HL-60/S4 (cell line): ENCODE results near the gene APOOL.
"Not testable (repeated sequence)": the region's sequence is repeated elsewhere in the genome, so short reads cannot be mapped to it uniquely, and the experiment has no call there.

Experiments
- in situ Hi-C: fragments of 300-500 bp; cut with MboI; formaldehyde crosslinking; loops from 2 replicates; pipeline ENCODE4 v1.14.3; 2022; ENCODE audit warnings: low sequenced_read_pairs

The APOOL gene, protein sequence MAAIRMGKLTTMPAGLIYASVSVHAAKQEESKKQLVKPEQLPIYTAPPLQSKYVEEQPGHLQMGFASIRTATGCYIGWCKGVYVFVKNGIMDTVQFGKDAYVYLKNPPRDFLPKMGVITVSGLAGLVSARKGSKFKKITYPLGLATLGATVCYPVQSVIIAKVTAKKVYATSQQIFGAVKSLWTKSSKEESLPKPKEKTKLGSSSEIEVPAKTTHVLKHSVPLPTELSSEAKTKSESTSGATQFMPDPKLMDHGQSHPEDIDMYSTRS

GRCh38 chrX:85003655-85004244 is at the start of gene APOOL:
APOOL (plus strand) TSS chrX:85003877; CDS start chrX:85003913, 36 bp downstream.
- in situ Hi-C loops: no loop called here

DNA sequence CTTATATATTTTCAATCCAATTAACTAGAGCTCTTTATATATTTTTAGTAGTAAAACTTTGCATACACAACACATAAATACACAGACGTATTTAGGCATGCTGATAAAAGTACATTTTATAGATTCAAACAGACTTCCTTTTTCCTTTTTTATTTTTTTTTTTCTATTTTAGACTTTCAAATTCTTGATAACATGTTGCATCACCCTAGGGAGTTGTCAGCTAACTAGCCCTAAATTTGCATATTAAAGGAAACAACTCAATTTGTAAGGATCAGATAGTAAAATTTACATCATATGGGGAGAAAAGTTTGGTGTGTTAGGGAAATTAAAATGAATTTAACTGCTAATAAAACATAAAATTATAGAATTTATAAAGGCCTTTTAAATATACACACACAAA is 47.4 kb upstream of the APOOL start:
- in situ Hi-C loops: no loop called here

- in situ Hi-C loops: no loop called here
Observed at GRCh38 chrX:84974803-84975202, 28.9 kb upstream of the APOOL start.

- in situ Hi-C loops: not testable (repeated sequence)
Observed at GRCh38 chrX:84991739-84992138, 11.9 kb upstream of the APOOL start.

DNA sequence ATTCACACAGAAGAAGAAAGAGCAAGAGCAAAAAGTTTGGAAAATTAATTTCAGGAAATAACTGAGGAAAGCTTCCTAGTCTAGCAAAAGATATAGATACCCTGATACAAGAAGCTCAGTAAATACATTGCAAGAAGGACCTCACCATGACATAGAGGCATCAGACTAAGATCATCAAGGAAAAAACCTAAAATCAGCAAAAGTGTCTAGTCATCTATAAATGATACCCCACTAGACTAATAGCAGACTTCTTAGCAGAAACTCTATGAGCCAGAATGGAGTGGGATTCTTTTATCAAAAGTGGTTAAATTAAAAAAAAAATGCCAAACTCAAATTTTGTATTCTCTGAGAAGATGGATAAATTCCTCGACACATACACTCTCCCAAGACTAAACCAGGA is 10.5 kb upstream of the APOOL start:
- in situ Hi-C loops: no loop called here

DNA sequence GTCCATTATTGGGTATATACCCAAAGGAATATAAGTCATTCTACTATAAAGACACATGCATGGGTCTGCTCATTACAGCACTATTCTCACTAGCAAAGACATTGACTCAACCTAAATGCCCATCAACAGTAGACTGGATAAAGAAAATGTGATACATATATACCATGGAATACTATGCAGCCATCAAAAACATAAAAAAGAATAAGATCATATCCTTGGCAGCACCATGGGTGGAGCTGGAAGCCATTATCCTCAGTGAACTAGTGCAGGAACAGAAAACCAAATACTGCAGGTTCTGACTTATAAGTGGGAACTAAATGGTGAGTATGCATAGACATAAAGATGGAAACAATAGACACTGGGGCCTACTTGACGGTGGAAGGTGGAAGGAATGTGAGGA is 2.3 kb upstream of the APOOL start:
- in situ Hi-C loops: no loop called here

DNA sequence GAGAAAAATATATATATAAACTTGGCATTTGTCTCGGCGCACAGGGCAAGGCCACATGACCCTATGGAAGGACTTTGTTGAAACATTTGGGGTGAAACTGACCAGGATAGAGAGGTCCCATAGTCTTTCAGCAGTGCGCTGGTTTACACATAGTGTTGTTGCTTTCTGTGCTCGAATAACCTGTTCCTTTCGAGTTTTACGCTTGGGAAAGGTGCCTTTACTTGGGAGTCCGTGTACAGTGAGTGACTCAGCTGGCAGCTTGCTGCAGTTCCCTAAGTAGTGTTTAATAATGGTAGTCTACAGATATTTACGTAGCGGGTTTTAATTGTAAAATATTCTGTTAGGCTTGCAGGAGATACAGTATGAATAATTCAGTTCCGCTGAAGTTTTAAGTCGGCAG is 578 bp downstream of the APOOL start:
- in situ Hi-C loops: no loop called here

GRCh38 chrX:85012098-85012497 is 8.4 kb downstream of the APOOL start:
- in situ Hi-C loops: no loop called here

DNA sequence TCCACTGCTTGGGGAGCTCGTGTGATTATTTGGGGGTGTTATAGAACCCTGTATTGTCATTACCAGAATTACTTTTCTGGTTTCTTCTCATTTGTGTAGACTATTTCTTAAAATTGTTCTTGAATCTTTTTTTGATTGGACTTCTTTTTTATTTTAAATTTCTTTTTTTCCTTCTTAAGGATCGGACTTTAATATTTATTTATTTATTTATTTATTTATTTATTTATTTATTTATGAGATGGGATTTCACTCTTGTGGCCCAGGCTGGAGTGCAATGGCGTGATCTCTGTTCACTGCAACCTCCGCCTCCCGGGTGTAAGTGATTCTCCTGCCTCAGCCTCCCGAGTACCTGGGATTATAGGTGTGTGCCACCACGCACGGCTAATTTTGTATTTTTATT is 11.7 kb downstream of the APOOL start:
- in situ Hi-C loops: not testable (repeated sequence)

- in situ Hi-C loops: no loop called here
Observed at GRCh38 chrX:85017721-85018120, 14.0 kb downstream of the APOOL start.

DNA sequence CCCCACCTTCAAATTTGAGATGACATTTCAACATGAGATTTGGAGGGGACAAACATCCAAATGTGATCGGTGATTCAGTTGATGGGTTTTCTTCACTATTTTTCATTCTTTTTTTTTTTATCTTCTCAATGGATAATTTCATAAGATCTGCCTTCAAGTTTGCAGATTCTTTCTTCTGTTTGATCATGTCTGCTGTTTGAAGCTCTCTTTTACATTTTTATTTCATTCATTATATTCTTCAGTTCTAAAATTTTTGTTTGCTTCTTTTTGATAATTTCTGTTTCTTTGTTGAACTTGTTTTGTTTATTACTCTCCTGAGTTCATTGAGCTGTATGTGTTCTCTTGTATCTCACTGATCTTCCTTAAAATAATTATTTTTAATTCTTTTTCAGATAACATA is 14.8 kb downstream of the APOOL start:
- in situ Hi-C loops: no loop called here

DNA sequence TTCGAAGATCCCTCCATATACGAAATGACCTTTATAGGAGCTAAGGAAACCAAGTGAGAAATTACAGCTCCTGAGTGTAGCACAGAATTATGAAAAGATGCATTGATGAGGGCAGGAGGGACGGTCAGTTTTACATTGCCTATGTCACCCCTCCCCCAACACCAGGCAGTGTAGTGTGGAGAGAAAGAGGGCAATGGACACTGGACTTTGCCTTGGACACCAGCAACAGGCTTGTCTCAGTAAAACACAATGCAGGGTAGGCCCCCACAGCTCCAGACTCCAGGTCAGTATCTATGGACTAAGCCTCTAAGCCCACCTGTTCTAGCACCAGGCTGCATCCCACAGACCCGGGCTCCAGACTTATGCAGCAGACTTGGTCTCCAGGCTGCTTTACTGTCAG is 16.5 kb downstream of the APOOL start:
- in situ Hi-C loops: no loop called here

DNA sequence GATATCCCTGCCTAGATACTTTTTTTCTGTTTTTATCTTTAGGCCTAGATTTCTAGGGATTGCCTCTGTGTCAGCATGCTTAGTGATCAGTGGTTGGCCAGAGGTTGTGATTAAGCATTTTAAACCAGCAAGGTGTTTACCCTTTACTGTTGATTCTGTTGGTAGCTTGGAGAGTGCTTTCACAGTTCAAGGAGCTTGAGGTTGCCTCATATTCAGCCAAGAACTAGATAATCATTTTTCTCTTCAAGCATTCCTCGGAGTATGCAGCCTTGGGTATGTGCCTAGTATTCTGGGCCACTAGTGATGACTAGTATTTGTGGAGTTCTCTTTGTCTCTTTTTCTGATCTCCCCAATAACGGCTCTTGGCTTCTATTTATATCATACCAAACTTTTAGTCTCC is 20.4 kb downstream of the APOOL start:
- in situ Hi-C loops: no loop called here

GRCh38 chrX:85024562-85024961 is 20.9 kb downstream of the APOOL start:
- in situ Hi-C loops: no loop called here

DNA sequence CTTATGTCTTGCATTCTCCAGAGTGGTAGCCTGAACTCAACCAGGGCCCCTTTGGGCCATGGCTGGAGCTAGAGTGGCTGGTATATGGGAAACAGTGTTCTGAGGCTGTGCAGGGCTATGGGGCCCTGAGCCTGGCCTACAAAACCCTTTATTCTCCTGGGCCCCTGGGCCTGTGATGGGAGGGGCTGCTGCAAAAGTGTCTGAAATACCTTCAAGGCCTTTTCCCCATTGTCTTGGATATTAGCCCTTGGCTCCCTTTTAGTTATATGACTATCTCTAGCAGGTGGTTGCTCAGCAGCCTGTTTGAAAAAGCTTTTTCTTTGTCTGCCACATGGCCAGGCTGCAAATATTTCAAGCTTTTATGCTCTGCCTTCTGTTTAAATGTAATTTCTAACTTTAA is 22.5 kb downstream of the APOOL start:
- in situ Hi-C loops: no loop called here

DNA sequence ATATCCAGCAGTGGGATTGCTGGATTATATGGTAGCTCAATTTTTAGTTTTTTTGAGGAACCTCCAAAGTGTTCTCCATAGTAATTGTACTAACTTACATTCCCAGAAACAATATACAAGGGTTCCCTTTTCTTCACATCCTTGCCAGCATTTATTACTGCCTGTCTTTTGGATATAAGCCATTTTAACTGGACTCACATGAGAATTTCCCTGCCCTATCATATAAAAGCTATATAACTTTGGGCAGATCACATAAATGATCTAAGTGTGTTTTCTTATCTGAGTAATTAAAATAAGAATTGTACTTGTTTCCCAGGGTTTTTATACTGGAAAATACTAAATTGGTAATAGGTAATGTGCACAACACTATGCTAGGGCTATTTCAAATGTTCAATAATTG is 25.4 kb downstream of the APOOL start:
- in situ Hi-C loops: no loop called here

DNA sequence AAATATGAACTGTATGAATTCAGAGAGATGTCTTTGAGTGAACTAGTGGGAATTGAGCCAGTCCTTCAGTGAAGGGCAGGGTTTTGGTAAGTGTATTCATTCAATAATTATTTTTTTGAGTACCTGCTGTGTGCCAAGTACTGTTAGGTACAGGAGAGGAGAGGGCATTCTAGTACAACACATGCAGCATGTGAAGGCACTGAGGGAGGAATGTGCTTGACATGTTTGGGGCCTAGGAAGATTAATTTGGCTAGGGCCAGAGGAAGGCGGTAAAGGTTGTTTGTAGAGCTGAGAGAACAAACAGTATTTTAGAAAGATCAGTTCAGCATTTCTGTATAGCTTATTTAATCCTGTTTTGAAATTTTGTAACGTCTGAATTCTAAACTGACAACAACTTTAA is 27.8 kb downstream of the APOOL start:
- in situ Hi-C loops: no loop called here

DNA sequence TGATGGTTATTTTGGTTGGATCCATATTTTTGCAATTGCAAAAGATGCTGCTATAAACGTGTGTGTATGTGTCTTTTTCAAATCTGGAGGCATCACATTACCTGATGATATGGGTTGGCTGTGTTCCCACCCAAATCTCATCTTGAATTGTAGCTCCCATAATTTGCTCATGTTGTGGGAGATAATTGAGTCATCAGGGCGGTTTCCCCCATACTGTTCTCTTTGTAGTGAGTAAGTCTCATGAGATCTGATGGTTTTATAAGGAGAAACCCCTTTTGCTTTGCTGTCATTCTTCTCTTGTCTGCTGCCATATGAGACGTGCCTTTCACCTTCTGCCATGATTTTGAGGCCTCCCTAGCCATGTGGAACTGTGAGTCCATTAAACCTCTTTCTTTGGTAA is 33.4 kb downstream of the APOOL start:
- in situ Hi-C loops: no loop called here

DNA sequence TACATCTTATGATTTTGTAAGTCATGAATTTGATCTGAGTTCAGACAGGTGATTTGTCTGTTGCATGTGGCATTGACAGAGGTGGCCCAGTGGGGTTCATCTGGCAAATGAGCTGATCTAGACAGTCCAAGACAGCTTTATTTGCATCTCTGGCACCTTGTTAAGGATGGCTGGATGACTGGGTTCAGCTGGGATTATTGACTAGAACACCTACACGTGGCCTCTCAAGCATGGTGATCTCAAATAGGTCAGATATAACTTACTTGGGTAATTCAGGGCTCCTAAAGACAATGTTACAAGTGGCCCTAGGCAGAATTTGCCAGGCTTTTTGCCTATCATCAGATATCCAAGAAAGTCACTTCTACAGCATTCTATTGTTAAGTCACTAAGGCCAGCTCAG is 48.0 kb downstream of the APOOL start:
- in situ Hi-C loops: no loop called here

GRCh38 chrX:85052205-85052604 is 48.5 kb downstream of the APOOL start:
- in situ Hi-C loops: no loop called here

DNA sequence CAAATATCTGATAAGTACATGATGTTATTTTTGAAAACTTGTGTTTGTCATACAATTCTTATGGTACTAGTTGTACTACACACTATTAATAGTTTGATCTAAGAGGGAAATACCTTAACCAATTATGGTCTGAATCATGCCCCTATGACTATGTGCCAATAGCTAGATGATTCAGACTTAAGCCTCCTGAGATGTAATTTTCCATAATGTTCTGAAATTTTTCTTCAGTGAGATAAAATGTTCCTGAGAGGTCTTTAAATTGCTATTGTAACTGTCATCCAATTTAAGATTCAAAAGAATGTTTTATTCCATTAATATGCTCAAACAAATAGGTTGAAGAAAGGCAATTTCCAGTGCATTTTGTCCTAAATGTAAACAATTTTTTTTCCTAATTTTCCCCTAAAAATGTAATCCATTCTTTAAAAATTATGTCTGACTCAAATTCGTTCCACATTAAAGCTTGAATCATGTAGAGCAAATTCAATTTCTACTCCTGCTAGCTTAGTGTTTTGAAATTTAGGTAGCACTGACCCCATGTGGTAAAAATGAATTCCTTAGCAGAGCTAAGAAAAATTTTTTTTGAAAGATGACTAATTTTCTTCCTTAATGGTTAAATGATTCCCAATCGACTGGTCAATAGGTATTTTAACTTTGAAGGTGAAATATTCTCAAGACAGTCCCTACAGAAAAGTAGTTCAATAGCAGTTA is 49.1 kb downstream of the APOOL start:
- in situ Hi-C loops: no loop called here

- in situ Hi-C loops: no loop called here
Observed at GRCh38 chrX:85065512-85066198, 62.0 kb downstream of the APOOL start.
